HG03175 (cell line): ENCODE measurements around the gene TUBA3D.
A peak's percentile ranks its signal among the peaks of the same experiment; 100 is the strongest.
"Not testable (repeated sequence)": the region's sequence is repeated elsewhere in the genome, so short reads cannot be mapped to it uniquely, and the experiment has no call there.

Source experiments
- ATAC-seq: cut with Tn5 transposase; IDR thresholded peaks from one replicate; pipeline ENCODE4 v1.9.1; 2021; ENCODE audit warnings: mild to moderate bottlenecking, moderate library complexity; ENCODE audit not compliant: unreplicated experiment

Gene TUBA3D

DNA sequence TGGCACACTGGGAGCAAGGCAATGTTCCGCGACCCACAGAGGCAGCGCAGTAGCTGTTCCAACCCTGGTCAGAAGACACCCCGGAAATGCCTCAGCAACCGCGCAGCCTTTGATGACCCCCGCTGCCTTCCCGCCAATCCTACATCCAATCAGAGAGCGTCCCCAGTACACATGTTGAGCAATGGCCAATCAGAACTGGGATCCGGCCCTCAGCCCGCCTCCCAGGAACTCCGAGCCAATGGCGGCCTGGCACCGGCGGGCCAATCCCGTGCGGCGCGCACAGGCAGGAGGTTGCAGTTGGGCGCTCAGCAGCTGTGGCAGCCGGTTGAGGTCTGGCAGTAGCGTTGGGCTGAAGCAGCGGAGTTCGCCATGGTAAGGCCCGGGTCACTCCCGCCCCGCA lies at the start of gene TUBA3D:
Gene TUBA3D (plus strand): TSS at position 289 of the 400 bp plus-strand sequence. CDS start 81 bp downstream, at position 370.
- ATAC-seq, result no peak

DNA sequence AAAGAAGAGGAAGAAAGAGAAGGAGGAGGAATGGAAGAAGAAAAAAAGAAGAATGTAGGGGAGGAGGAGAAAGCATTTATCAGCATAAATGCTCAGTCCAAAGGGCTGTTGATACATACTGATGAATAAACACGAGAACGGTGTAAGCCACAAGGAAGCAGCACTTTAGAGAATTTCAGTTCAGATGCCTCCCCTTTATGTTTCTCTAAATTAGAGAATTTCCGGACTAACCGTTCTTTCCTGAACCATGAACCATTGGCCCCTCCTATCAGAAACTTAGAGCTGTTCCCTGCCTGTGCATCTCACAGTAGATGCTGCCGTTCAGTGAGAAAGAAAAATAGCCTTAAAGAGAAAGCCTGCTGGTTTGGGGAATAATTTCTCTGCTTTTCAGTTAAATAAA lies 49.2 kb upstream of the TUBA3D start:
- ATAC-seq, result no peak

DNA sequence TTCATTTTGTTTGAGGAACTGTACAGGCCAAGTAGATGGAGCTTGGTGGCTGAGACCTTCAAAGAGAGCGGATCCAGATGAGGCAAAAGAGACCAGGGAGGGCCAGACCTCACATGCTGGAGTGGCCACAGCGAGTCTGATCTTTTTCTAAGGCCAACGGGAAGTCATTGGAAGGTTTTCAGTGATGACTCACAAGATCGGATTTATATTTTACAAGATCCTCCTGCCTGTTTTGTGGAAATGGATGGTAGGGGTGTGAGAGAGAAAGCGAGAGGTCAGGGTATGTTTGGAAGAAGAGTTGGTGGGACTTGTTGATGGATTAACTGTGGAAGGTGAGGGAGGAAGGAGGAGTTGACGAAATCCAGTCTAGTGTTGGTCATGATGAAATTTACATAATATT lies 44.6 kb upstream of the TUBA3D start:
- no peak for ATAC-seq

DNA sequence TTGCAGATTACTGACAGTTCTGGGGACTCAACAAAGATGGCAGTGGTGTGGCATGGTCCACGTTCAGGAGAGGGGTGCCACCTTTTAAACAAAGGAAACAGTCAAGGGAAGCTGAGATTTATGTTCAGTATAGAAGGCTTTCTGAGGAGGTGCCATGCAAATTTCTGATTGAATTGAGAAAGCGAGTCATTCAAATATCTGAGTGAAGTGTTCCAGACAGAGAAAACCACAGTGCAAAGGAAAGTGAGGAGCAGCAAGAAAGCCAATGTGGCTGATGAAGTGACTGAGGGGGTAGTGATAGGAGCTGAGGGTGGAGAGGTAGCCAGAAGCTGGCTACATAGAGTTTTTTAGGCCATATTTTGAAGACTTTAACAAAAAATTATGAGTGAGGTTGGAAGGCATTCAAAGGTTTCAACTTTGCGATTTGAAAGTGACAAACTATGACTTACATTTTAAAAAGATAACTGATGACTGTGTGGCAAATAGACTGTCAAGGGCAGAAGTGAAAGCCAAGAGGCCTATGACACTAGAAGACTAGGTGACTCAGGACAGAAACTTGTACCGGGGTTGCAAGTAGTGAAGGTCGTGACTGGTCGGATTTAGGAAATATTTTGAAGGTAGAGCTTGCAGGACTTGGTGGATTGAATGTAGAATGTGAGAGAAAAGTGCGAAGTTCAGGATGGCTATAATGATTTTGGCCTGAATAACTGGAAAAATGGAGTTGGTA lies 35.0 kb upstream of the TUBA3D start:
- ATAC-seq, result not testable (repeated sequence)

DNA sequence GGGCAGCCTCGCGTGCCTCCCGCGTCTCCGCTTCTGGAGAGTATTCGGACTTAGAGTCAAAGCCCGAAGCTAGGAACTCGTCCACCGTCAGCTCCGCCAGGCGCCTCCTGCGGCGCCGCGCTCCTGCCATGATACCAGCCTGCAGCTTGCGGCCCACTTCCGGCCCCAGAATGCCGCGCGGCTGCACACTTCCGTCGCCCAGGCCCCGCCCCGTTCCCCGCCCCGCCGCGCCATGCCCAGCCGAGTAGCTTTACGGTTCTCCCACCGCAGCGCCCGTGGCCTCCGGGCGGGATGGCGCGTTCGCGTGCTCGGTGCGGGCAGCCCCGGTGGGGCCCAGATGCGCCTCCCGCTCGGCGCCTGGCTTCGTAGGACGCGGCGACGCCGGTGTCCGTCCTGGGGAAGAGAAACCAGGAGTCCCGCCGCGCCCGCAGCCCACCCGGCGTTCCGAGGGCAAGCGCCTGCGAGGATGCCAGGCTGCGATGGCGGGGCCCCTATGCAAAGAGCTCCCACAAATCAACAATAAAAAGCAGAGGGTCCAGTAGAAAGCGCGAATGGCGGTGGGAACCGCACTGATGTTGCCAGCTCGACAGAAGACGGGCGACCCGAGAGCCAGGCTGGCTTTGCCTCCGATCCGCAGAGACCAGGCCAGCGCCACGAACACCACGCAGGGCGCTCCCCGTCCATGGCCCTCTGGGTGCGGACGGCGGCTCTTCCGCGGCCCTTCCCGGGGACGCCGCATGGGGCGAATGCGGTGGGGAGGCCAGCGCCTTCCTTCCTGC lies 31.0 kb upstream of the TUBA3D start:
- ATAC-seq, result not testable (repeated sequence)

DNA sequence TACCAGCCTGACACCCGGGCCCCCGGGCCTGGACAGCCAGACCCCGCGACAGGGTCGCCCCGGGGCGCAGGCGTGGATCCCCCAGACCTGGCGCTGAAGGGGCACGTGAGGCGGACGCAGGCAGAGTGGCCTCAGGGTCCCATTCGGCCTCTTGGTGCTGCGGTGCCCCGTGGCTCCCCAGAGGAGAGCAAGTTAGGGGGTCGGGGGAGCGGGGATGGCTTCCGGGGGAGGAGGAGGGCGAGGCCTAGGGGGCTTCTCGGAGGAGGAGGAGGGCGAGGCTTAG lies 30.5 kb upstream of the TUBA3D start:
- ATAC-seq, result not testable (repeated sequence)

DNA sequence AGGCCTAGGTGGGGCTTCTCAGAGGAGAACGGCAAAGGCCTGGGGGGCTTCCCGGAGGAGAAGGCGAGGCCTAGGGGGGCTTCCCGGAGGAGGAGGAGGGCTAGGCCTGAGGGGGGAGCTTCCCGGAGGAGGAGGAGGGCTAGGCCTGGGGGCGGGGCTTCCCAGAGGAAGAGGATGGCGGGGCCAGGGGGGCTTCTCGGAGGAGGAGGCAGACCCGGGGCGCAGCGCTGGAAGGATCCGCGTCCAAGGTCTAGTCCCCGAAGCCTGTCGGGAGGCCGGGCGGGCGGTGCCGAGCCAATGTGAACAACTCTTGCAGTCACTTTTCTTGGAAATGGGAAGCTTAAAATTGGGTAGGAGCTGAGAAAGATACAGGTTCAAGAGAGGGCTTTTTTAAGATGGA lies 30.0 kb upstream of the TUBA3D start:
- ATAC-seq, result no peak

DNA sequence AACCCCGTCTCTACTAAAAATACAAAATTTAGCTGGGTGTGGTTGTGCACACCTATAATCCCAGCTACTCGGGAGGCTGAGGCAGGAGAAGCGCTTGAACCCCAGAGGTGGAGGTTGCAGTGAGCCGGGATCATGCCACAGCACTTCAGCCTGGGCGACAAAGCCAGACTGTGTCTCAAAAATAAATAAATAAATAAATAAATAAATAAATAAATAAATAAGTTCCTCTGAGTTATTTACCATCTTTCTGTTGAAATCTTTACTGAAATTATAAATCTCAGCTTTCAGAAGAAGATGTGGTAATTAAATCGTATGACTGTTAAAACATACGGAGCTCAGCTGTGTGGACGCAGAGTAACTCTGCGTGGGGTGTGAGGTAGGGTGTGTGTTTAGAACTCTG lies 27.9 kb upstream of the TUBA3D start:
- ATAC-seq, result not testable (repeated sequence)

DNA sequence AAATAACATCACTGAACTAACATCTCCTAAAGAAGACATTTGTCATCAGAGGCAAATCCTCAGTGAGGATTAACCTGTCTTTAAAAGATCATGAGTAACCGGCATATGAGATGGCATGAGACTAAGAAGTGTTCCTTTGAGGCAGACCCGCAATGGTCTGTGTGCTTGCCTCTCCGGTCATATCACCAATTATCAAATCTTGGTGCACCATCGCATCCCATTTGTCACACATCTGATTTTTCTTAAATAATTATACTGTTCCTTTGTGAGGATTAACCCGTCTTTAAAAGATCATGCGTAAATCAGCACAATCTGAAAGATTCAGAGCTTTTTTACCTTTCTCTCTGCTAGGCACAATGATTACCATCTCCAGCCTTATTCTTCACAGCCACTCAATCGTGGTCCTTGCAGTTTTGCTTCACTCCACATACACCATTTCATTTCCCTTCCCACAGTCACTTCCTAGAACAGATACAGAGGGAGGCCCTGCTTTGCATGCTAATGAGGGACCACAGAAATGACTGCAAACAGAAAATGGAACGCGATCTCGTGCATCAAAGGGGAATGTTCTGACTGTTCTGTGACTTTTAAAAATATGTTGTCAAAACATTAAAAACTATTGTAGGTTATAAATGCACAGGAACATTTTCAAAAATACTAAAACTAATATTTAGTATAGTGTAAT lies 24.5 kb upstream of the TUBA3D start:
- ATAC-seq, result peak; percentile 63

DNA sequence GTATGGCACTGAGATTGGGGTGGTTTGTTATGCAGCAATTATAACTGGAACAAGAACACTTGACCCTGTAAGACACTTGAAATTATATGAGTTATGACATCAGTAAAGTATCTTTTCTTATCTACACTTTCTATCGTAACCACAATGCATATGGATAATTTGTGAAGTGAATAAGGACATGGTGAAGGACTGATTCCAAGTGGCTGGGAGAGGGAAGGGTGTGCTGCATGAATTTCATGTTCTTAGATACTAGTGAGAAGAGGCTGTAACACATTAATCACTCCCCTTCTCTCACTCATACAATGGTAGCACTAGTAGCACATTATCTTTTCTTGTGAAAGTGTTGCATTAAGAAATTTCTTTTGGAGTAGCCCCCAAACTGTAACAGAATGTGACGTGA lies 21.0 kb upstream of the TUBA3D start:
- ATAC-seq, result not testable (repeated sequence)

DNA sequence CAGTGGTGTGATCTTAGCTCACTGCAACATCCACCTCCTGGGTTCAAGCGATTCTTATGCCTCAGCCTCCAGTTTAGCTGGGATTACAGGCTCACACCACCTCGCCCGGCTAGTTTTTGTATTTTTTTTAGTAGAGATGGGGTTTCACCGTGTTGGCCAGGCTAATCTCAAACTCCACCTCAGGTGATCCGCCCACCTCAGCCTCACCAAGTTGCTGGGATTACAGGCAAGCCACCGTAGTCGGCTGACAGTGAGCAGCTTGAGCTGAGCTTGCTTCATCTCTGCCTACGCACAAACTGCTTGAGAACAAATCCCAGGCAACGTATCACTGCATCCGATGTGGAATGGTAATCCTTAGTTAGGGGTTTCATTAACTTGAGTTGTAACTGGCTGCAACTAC lies 8.2 kb upstream of the TUBA3D start:
- ATAC-seq, result not testable (repeated sequence)

DNA sequence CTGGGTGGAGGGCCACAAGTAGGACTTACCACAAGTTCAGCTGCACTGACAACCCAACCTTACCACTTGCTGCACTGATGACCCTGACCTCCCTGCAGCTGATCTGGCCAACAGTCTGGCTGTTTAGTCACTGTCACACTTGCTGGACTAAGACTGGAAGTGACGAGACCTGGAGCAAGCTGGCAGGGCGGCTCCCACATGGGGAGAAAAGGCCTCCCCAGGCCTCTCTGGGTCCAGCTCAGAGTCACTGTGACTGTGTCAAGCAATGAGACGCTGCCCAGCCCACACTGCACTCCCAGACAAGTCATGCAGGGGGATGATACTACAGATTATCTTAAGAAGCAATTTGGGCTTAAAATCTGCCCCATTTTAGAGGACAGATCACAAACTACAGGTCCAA lies 5.0 kb upstream of the TUBA3D start:
- not testable (repeated sequence) for ATAC-seq

DNA sequence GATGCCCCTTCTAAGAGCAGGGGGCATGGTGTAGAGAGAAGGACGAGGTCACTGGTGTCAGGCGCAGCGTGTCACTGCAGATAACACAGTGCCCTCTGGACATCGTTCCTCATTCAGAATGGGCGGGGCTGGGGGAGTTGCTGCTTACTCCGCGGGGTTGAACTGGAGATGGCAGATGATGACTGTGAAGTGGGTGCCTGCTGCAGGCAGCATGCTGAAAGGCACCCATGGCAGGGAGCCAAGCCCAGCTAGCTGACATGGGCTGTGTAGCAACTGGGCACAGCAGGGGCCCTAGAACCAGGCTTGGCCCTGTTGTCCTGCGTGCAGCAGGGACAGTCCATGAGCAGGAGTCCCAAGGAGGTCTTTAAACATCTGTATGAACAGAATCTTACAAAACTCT lies 4.3 kb upstream of the TUBA3D start:
- not testable (repeated sequence) for ATAC-seq

DNA sequence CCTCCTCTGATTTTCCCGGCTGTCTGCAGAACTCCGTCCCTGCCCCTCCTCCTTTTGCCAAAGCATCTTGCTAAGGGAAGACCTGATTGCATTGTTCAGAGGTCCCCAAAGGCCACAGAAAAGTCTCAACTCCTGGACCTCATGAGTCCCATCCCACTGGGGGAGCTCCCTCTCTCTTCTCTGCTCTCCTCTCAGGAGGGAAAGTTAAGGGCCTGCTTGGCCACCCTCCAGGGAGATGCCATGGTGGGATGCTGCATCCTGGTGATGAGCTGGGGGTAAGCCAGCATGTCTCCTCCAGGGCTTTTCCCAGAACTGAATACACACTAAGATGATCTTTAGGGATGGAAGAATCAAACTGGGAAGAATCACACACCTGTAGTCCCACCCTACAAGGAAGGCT lies 2.7 kb upstream of the TUBA3D start:
- ATAC-seq, result not testable (repeated sequence)

DNA sequence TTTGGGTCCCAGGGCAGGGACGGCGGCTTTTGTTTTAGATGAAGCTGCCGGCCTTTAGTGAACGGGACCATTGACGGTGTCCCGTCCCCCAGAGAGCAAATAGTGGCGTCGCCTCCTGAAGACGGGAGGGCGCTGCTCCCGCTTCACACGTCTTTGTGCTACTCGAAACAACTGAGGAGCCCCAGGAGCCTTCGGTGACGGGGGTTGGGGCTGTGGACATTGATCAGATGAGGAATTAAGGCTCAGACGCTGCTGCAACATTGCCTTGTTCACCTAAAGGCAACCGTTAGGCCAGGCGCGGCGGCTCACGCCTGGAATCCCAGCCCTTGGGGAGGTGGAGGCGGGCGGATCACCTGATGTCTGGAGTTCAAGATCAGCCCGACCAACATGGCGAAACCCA lies 444 bp downstream of the TUBA3D start:
- ATAC-seq, result not testable (repeated sequence)

DNA sequence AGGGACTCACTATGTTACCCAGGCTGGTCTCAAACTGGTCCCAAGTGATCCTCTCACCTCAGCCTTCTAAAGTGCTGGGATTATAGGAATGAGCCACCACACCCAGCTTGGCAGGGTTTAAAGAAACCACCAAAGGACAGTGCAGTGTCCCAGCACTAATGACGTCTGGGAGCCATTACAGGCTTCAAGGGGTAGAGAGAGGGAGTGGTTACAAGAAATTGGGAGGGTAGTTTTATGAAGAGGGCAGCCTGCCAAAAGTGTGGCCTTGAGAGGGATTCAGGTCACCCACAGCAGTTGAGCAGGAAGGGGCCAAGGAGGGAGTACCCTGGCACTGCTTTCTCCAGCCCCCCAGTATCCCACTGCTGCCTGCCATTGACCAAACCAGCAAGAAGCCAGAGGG lies 1.3 kb downstream of the TUBA3D start:
- not testable (repeated sequence) for ATAC-seq

DNA sequence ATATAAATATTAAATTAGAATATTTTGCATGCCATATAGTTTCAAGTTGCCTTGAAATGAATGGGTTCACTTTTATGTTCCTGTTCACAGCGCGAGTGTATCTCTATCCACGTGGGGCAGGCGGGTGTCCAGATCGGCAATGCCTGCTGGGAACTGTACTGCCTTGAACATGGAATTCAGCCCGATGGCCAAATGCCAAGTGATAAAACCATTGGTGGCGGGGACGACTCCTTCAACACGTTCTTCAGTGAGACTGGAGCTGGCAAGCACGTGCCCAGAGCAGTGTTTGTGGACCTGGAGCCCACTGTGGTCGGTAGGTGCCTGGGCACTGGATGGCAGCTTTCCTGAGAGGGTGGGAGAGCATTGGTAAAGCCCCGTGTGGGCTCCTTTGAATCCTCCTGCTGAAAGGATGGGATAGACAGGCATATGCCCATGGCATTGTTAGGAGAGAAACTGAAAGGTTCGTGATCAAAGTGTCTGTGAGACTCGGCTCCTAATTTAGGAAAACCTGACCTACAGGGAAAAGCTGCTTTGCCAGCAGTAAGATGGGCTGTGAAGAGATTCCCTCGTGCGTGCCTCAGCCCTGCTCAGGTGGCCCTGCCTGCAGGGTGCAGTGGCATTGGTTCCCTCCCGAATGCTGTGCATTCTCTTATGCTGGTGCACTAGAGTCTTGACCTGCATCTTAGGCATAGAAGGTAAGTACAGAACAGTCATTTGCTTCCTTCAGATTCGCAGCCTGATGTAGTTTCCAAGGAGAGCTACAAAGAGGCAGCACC lies 2.3 kb downstream of the TUBA3D start:
- ATAC-seq, result not testable (repeated sequence)

DNA sequence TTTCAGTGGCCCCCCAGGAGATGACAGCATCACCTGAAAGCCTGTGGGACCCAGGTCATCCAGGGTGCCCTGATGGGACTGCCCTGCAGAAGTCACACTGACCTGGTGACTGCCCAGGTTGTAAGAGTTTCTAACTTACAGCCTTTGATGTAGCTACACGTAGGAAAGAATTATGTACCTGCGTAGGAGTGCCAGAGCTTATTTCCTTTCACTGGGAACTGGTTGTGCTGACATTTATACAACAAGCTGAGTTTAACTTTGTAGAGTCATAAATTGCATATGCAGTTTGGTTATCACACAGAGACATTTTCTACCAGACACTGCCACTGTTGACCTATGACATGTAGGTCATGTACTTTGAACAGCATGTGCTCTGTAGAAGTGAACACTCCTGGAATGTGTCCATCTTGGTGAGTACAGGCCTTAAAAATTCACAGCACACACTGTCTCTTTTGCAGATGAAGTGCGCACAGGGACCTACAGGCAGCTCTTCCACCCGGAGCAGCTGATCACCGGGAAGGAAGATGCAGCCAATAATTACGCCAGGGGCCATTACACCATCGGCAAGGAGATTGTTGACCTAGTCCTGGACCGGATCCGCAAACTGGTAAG lies 3.0 kb downstream of the TUBA3D start:
- not testable (repeated sequence) for ATAC-seq

DNA sequence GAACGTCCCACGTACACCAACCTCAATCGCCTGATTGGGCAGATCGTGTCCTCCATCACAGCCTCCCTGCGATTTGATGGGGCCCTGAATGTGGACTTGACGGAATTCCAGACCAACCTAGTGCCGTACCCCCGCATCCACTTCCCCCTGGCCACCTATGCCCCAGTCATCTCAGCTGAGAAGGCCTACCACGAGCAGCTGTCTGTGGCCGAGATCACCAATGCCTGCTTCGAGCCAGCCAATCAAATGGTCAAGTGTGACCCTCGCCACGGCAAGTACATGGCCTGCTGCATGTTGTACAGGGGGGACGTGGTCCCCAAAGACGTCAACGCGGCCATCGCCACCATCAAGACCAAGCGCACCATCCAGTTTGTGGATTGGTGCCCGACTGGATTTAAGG lies 4.4 kb downstream of the TUBA3D start:
- not testable (repeated sequence) for ATAC-seq

DNA sequence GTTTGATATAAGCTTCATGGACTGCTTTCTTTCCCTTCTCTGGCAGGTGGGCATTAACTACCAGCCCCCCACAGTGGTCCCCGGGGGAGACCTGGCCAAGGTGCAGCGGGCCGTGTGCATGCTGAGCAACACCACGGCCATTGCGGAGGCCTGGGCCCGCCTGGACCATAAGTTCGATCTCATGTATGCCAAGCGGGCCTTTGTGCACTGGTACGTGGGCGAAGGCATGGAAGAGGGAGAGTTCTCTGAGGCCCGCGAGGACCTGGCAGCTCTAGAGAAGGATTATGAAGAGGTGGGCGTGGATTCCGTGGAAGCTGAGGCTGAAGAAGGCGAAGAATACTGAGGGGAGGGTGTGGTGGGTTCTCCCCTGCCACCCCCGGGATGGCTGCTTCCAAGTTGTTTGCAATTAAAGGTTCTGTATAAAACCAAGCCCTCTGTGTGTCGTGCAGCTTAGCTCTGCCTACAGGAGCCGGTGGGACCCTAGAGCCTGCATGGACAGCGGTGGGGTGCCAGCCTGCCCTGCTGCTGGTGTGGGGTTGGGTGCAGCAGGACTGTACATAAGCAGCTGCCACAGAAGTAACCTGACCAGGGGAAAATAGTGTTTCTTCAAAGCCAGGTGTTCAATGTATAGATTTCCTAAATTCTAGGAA lies 6.7 kb downstream of the TUBA3D start:
- not testable (repeated sequence) for ATAC-seq
